HG03469 (cell line): ENCODE results near the gene SYT7.
"Not testable (repeated sequence)": the region's sequence is repeated elsewhere in the genome, so short reads cannot be mapped to it uniquely, and the experiment has no call there.

Source experiments
- ATAC-seq: cut with Tn5 transposase; IDR thresholded peaks from one replicate; pipeline ENCODE4 v1.9.1; 2021; ENCODE audit warnings: mild to moderate bottlenecking, moderate library complexity, moderate number of reproducible peaks; ENCODE audit not compliant: unreplicated experiment

The SYT7 gene, protein sequence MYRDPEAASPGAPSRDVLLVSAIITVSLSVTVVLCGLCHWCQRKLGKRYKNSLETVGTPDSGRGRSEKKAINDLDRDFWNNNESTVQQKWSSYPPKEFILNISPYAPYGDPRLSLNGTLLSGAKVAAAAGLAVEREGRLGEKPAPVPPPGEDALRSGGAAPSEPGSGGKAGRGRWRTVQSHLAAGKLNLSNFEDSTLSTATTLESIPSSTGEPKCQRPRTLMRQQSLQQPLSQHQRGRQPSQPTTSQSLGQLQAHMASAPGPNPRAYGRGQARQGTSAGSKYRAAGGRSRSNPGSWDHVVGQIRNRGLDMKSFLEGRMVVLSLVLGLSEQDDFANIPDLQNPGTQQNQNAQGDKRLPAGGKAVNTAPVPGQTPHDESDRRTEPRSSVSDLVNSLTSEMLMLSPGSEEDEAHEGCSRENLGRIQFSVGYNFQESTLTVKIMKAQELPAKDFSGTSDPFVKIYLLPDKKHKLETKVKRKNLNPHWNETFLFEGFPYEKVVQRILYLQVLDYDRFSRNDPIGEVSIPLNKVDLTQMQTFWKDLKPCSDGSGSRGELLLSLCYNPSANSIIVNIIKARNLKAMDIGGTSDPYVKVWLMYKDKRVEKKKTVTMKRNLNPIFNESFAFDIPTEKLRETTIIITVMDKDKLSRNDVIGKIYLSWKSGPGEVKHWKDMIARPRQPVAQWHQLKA

DNA sequence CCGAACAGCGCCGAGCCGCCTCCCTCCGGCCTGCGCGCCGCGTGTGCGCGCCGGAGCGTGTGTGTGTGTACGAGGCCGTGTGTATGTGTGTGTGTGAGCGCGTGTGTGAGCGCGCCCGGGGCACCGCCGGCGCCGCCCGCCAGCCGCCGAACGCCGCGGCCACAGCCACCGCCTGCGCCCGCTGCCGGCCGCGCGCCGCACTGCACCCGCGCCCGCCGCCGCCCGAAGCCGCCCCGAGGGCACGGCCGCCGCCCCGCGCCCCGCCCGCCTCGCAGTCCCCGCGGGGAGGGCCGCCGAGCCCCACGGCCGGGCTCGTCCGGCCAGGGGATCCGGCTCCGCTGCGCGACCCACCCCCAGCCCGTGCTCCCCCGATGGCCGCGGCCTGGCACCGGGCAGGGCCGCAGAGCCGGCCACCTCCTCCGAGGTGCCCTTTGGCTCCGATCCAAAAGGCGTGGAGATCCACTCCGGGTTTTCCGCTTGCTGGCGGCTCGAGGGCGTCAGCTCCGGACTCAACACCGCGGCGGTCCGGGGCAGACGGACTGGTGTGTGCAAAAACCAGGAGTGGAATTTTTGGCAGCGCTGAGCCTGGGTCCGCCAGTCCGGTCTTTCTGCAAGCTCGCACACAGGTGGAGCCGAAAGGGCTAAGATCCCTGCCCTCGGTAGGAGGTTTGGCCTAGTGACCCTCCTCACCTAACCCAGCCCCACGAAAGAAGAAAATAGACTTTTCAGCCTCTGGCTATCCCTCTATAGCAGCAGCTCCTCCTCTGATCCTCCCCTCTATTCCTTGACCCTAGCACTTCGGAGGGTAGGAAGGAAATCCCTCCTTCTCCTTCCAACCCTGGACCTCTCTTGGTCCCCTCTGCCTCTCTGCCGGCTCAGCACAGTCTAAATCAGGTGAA lies at the start of gene SYT7:
Gene SYT7 (minus strand): TSS at position 47 of the 899 bp plus-strand sequence. CDS start 256 bp downstream, outside the sequence.
- peak; percentile 50 for ATAC-seq

DNA sequence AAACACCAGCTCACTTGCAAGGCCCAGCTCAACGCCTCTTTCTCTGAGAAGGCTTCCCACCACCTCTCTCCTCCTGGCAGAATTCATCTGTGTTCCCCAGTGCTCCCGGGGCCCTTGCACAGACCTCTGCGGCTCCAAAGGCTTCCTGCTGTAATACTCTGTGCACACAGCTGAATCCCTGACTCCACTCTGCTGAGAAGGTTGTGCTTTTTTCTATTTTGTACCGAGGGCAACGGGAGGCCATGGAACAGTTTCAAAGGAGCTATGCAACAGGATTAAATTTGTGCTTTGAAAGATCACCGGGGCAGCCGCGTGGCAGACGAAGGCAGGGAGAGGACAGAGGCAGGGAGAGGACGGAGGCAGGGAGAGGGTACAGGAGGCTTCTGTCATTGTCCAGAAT lies 49.2 kb upstream of the SYT7 start:
- ATAC-seq: no peak

DNA sequence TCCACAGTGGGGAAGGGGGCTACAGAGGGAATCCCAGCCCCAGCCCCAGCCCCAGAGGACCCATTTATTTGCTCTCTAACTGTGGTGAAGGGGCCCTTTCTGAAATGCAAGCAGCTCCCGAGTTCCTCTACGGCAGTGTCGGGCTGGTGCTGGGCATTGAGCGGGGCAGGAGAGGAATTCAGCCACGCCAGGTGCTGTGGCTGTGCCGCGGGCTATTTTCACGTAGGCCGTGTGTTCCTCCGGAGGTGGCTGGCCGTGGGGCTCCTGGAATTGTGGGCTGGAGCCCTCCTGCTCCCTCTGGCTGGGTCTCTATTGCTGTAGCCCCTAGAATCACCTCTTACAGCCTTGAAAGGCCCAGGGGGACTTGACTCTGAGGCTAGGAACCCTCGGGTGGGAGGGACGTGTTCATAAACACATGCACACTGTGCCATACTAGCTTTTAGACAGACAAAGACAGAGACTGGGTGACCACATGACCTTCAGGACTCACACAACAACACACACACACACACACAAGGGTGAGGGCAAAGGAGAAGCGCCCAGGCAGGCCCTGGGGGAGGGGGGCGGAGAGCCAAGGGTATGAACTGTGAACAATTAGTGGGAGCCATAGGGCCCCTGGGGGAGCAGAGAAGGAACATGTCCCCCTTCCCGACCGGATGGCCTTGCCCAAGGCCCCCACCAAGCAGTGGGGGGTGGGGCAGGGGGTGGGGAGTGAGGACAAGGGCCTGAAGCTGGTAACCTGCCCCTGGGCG lies 48.4 kb upstream of the SYT7 start:
- ATAC-seq: no peak

DNA sequence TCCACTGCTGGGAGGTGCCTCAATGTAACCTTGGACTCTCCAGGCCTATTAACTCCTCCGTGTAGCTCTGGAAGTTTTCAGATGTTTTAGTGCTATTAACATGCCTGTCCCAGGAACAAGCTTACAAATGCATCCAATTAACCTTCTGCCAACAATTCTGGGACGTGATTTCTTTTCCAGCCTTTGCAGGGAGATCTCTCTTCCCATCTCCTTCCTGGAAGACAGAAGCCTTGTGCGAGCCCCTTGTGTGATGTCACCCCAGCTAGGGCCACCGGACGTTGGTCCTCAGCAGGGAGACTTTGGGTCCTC lies 47.7 kb upstream of the SYT7 start:
- ATAC-seq: no peak

GRCh38 chr11:61627850-61628661 lies 47.2 kb upstream of the SYT7 start:
- no peak for ATAC-seq

- no peak for ATAC-seq
These were observed 45.9 kb upstream of the SYT7 start for GRCh38 chr11:61626580-61627380.

- no peak for ATAC-seq
These were observed 44.6 kb upstream of the SYT7 start for GRCh38 chr11:61625525-61625924.

- no peak for ATAC-seq
These were observed 41.2 kb upstream of the SYT7 start for GRCh38 chr11:61621917-61622585.

DNA sequence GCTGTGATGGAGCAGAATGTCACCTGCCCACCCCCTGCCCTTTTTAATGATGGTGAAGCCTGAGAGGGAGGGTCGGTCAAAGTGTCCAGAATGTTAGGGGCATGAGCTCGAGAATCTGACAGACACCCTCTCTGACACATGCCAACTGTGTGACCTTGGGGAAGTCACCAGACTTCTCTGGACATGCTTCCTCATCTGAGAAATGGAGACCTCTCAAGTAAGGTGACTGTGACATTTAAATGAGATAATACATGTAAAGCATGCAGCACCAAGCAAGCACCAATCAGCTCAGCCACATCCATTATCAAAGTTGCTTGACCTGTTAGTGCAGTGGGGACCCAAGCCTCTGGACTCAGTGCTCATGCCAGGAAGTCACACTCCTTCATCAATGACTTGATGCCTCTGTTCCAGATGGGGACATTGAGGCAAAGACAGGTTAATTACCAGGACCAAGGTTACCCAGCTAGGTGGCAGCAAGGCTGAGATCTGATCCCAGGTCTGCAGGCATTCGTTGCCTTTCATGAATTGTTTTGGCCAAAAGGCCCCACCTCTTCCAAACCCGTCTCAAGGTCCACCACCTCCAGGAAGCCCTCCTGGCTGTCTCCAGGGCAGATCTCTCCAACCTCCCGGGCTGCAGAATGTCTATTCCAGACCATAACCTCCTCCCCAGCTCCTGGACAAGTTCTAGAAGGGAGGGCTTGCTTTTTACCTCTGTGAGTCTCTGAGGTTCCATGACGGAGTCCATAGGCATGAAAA lies 38.8 kb upstream of the SYT7 start:
- no peak for ATAC-seq

DNA sequence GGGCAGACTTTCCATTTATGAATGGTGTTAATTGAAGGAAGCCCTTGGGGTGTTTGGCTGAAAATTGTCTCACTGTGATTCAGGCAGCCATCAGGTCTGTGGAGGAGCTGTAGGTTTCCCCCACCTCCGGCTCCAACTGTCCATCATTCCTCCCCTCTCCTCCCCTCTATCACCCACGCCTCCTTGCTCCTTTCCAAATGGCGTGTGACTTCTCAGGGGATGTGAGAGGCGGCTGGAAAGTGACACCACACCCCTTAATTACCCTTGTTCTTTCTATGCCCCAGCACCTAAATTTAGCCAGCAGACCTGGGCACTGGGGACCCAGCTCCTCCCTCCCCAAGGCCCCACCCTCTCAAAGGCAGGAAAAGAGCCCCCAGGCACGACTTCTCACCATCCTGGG lies 38.1 kb upstream of the SYT7 start:
- ATAC-seq: no peak

DNA sequence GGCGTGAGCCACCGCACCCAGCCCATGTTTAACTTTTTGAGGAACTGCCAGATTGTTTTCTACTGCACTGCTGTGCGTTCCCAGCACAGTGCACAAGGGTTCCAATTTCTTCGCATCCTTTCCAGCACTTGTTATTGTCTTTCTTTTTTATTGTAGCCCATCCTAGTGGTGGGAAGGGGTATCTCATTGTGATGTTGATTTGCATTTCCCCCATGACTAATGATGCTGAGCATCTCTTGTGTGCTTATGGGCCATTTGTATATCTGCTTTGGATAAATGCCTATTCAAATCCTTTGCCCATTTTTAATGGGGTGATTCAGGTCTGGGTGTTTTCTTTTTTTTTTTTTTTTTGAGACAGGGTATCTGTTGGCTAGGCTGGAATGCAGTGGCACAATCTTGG lies 36.6 kb upstream of the SYT7 start:
- no peak for ATAC-seq

DNA sequence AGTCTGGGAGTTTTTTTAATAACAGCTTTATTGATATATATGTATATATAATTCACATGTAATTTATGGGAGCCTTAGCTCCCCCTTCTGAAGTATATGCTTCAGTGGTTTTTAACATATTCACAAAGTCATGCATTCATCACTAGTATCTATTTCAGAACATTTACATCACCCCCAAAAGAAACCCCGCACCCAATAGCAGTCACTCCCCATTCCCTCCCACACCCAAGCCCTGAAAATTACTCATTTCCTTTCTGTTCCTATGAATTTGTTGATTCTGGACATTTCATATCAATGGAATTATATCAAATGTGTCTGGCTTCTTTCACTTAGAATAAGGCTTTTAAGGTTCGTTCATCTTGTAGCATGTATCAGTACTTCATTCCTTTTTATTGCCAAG lies 35.6 kb upstream of the SYT7 start:
- ATAC-seq: no peak

GRCh38 chr11:61614782-61615181 lies 33.9 kb upstream of the SYT7 start:
- not testable (repeated sequence) for ATAC-seq

DNA sequence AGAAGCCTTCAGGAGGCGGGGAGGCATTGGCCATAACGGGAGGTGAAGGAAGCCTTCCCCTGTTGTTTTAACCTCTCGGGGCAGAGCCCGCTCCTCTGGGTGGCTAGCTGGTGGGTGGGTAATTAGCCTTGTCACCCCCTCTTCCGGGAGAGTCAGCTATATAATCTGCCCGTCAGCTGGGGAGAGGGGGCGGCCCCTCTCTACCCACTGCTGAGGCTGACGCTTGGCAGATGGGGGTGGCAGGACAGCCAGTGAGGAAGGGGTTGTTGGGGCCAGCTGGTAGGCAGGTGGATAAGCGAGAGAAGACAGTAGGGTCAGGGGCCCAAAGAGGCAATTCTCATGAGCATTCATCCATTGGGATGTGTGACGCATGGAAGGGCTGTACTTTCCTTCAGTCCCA lies 33.0 kb upstream of the SYT7 start:
- no peak for ATAC-seq

DNA sequence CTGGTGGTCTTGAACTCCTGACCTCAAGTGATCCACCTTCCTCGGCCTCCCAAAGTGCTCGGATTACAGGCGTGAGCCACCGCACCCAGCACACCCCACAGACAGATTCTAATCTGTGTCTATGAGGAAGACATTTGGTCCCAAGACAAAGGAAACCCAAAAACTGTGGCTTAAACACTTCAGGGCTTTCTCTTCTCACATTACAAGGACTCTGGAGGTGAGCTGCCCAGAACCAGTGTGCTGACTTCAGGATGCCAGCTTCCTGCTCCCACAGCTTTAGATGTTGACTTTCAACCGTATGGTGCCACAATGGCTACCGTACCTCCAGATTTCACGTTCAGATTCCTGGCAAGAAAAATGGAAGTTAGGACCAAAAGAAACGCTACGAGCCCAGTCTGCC lies 32.2 kb upstream of the SYT7 start:
- ATAC-seq: no peak

- no peak for ATAC-seq
These were observed 30.4 kb upstream of the SYT7 start for GRCh38 chr11:61611309-61611708.

DNA sequence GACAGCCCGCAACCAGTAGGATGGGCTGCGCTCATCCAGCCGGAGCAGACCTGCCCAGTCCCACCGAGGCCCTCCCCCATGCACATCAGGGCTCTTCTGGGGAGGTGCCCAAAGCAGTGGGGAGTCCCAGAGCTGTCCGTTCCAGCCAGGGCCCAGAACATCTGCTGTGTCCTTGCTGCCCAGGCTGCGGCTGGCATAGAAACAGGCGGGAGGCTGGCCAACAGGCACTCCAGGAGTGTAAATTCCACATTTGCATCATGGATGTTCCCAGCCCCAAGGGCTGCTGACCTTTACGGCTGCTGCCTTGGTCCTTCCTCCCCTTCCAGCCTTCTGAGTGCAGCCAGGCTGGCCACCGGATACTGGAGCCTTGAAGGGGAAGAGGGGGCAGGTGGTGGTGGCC lies 30.0 kb upstream of the SYT7 start:
- no peak for ATAC-seq

DNA sequence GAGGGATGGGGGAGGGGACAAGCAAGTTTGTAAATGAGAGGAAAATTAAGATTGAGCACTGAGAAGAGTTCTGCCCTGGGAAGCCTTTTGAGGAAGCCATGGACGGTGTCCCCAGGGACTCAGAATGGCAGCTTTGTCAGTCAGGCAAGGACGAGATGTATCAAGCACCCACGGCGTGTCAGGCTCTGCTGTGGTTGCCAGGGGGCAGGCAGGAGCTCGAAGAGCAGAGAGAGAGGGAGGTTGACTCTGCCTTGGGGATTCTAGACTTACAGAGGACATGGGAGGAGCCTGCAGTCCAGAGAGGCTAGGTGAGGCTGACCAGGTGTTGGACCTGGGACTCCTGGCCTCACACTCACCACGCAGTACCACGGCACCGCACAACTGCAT lies 29.1 kb upstream of the SYT7 start:
- ATAC-seq: no peak
